K562 (cell line): ENCODE data around the gene PHF21A. TPM values are rescaled to one million over a fixed set of nuclear protein-coding genes. Genes with fewer than 3 reads are reported as not detected.

Experiments used
- CHCHD3 ChIP-seq: fragments of 250-450 bp; sonication (Bioruptor Pico); IDR thresholded peaks from 2 replicates; pipeline ENCODE4 v2.1.2; 2022; ENCODE audit warnings: mild to moderate bottlenecking
- DMBX1 ChIP-seq: fragments of 250-450 bp; sonication (Bioruptor Pico); IDR thresholded peaks from 2 replicates; pipeline ENCODE4 v1.8.0; 2022; ENCODE audit warnings: inconsistent platforms, mild to moderate bottlenecking, moderate library complexity, borderline replicate concordance
- EP400 ChIP-seq: fragments of 450-650 bp; IDR thresholded peaks from 2 replicates; pipeline ENCODE4 v1.6.1; 2017; ENCODE audit warnings: antibody characterized with exemption, mild to moderate bottlenecking, moderate library complexity
- ETV5 ChIP-seq: sonication (generic); formaldehyde crosslinking; IDR thresholded peaks from 2 replicates; pipeline ENCODE4 v1.4.0; 2020; ENCODE audit warnings: low read depth, mild to moderate bottlenecking, missing genetic modification reagents
- MEIS2 ChIP-seq: fragments of 450-650 bp; IDR thresholded peaks from 2 replicates; pipeline ENCODE4 v1.6.1; 2014; ENCODE audit warnings: mild to moderate bottlenecking; ENCODE audit not compliant: partially characterized antibody
- NFIC ChIP-seq: fragments of 450-650 bp; IDR thresholded peaks from 2 replicates; pipeline ENCODE4 v1.6.1; 2017; ENCODE audit warnings: mild to moderate bottlenecking, inconsistent platforms
- PHB2 ChIP-seq: fragments of 450-650 bp; IDR thresholded peaks from 2 replicates; pipeline ENCODE4 v1.6.1; 2017; ENCODE audit warnings: low read depth
- RBBP5 ChIP-seq: fragments of 200-600 bp; sonication (generic); IDR thresholded peaks from 2 replicates; pipeline ENCODE4 v1.6.1; 2012; ENCODE audit warnings: borderline replicate concordance, mild to moderate bottlenecking, low read length, control low read depth, inconsistent platforms; ENCODE audit not compliant: insufficient read depth, poor library complexity, severe bottlenecking
- RBM25 ChIP-seq: fragments of 200-400 bp; formaldehyde crosslinking; IDR thresholded peaks from 2 replicates; pipeline ENCODE4 v1.6.1; 2018; ENCODE audit warnings: low read length, low read depth, moderate library complexity; ENCODE audit not compliant: severe bottlenecking
- RFX5 ChIP-seq: IDR thresholded peaks from 2 replicates; pipeline ENCODE4 v1.6.1; 2011; ENCODE audit warnings: low read depth, mild to moderate bottlenecking, improper control_type of control experiment, low read length
- SMAD4 ChIP-seq: fragments of 250-450 bp; sonication (Bioruptor Pico); conservative IDR thresholded peaks from 2 replicates; pipeline ENCODE4 v1.8.0; 2021; ENCODE audit warnings: inconsistent platforms, mild to moderate bottlenecking, moderate library complexity
- SNIP1 ChIP-seq: fragments of 450-650 bp; IDR thresholded peaks from 2 replicates; pipeline ENCODE4 v1.7.1; 2017; ENCODE audit warnings: low read depth, mild to moderate bottlenecking
- SREBF2 ChIP-seq: sonication (generic); formaldehyde crosslinking; IDR thresholded peaks from 2 replicates; pipeline ENCODE4 v1.4.0; 2020; ENCODE audit warnings: mild to moderate bottlenecking, missing genetic modification reagents
- TEAD4 ChIP-seq, 2 experiments: sonication (generic) in 1 of 2; formaldehyde crosslinking in 1 of 2; IDR thresholded peaks; 2 replicates each; pipeline versions ENCODE4 v1.6.1 to v1.8.0; 2012 to 2022; ENCODE audit warnings: borderline replicate concordance in 1 of 2, inconsistent platforms in 1 of 2, low read length in 1 of 2, mild to moderate bottlenecking in 1 of 2, missing genetic modification reagents in 1 of 2
- ZNF212 ChIP-seq: fragments of 450-650 bp; formaldehyde crosslinking; IDR thresholded peaks from 2 replicates; pipeline ENCODE4 v1.4.0; 2020; ENCODE audit warnings: mild to moderate bottlenecking
- ZNF778 ChIP-seq: fragments of 450-650 bp; formaldehyde crosslinking; IDR thresholded peaks from 2 replicates; pipeline ENCODE4 v1.4.0; 2020; ENCODE audit warnings: mild to moderate bottlenecking, moderate library complexity
- ZNF785 ChIP-seq: fragments of 250-450 bp; sonication (Bioruptor Pico); IDR thresholded peaks from 2 replicates; pipeline ENCODE4 v1.4.0; 2020; ENCODE audit warnings: mild to moderate bottlenecking
- polyA plus RNA-seq, 8 experiments: library from polyadenylated mRNA; depleted of rRNA in 4 of 8; stranded (reverse) in 5 of 8; unstranded in 3 of 8; fragments of >200 nt; fragmentation: Nextera tagmentation in 2 of 8; fragmentation: Illumina TruSeq in 1 of 8; extraction: Ambion mirVana in 2 of 8; extraction: Trizol in 1 of 8; gene quantifications; 2 replicates each; pipeline versions ENCODE4 v1.2.1 to v1.2.3, GENCODE V29; 2011 to 2014; ENCODE audit warnings: inconsistent platforms in 1 of 8, missing spikeins in 1 of 8
- total RNA-seq, 7 experiments: library from RNA; depleted of rRNA in 6 of 7; stranded (reverse); fragments of >200 nt in 6 of 7; fragmentation: Illumina TruSeq in 2 of 7; extraction: Trizol in 2 of 7; gene quantifications; 2 replicates each; pipeline versions ENCODE4 v1.2.1 to v1.2.3, GENCODE V29; 2011 to 2021; ENCODE audit warnings: low replicate concordance in 1 of 7
- TF ChIP-seq, protein P1 (sequence below): fragments of 250-450 bp; sonication (Bioruptor Pico); IDR thresholded peaks from 2 replicates; pipeline ENCODE4 v1.9.0; 2021; ENCODE audit warnings: mild to moderate bottlenecking, inconsistent platforms
- TF ChIP-seq, protein P2 (sequence below): fragments of 200-800 bp; sonication (Bioruptor generic); IDR thresholded peaks from 2 replicates; pipeline ENCODE4 v1.6.1; 2017; ENCODE audit warnings: missing genetic modification characterization, missing compliant biosample characterization
- TF ChIP-seq, protein P3 (sequence below): sonication (generic); formaldehyde crosslinking; IDR thresholded peaks from 2 replicates; pipeline ENCODE4 v1.8.0; 2022; ENCODE audit warnings: missing genetic modification reagents, mild to moderate bottlenecking, moderate library complexity, borderline replicate concordance
- TF ChIP-seq, protein P4 (sequence below): sonication (generic); formaldehyde crosslinking; IDR thresholded peaks from 2 replicates; pipeline ENCODE4 v1.8.0; 2023; ENCODE audit warnings: mild to moderate bottlenecking, missing genetic modification reagents

PHF21A gene
- total and polyA plus RNA-seq, 9 of the 15 experiments (the other 6 are each of a cell fraction or from before 2014, with no cell fraction given): 1.5 to 32.4 (median 10.7) TPM

DNA sequence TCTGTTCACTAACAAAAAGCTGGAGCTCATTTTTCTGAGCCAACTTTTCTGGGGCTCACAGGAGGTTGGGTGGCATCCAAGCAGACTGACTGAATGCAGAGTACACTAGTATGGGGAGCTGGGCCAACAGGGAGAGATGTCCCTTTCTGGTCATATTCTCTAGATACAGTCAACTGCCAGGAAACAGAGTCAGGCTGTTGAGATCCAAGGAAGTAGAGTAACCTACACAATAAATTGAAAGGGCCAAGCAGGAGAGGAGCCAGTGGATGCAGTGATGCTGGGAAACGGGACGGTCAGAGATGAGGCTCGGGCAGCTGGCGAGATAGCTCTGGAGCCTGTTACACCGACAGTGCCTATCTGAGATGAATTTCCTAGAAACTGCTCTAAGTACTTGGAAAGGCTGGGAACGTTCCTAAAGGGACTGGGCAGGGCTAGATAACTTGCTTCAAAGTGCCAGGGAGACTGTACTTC lies 127.7 kb downstream of the PHF21A start (continued):
- TF ChIP-seq, protein P1, sequence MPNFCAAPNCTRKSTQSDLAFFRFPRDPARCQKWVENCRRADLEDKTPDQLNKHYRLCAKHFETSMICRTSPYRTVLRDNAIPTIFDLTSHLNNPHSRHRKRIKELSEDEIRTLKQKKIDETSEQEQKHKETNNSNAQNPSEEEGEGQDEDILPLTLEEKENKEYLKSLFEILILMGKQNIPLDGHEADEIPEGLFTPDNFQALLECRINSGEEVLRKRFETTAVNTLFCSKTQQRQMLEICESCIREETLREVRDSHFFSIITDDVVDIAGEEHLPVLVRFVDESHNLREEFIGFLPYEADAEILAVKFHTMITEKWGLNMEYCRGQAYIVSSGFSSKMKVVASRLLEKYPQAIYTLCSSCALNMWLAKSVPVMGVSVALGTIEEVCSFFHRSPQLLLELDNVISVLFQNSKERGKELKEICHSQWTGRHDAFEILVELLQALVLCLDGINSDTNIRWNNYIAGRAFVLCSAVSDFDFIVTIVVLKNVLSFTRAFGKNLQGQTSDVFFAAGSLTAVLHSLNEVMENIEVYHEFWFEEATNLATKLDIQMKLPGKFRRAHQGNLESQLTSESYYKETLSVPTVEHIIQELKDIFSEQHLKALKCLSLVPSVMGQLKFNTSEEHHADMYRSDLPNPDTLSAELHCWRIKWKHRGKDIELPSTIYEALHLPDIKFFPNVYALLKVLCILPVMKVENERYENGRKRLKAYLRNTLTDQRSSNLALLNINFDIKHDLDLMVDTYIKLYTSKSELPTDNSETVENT (CRISPR knock-in tag): no peak
- TF ChIP-seq TEAD4 (IDR thresholded peaks at IDR 0.05; ENCODE audit: low read length) (peak; percentile 40; the same call in 1 of the 2 replicates), TEAD4 (CRISPR knock-in tag; IDR thresholded peaks at IDR 0.05; ENCODE audit: borderline replicate concordance) (no peak), ETV5 (no peak), SREBF2 (CRISPR knock-in tag) (no peak), NFIC (peak; percentile 19; the same call in 1 of the 2 replicates), ZNF778 (CRISPR knock-in tag) (no peak), RBBP5 (peak; percentile 6), DMBX1 (peak; percentile 58; the same call in 1 of the 2 replicates), PHB2 (no peak), RFX5 (no peak), ZNF212 (CRISPR knock-in tag) (no peak), CHCHD3 (CRISPR knock-in tag) (no peak), EP400 (no peak), SMAD4 (CRISPR knock-in tag) (peak; percentile 72), ZNF785 (no peak), SNIP1 (no peak), RBM25 (no peak), MEIS2 (no peak)
- TF ChIP-seq, protein P2, sequence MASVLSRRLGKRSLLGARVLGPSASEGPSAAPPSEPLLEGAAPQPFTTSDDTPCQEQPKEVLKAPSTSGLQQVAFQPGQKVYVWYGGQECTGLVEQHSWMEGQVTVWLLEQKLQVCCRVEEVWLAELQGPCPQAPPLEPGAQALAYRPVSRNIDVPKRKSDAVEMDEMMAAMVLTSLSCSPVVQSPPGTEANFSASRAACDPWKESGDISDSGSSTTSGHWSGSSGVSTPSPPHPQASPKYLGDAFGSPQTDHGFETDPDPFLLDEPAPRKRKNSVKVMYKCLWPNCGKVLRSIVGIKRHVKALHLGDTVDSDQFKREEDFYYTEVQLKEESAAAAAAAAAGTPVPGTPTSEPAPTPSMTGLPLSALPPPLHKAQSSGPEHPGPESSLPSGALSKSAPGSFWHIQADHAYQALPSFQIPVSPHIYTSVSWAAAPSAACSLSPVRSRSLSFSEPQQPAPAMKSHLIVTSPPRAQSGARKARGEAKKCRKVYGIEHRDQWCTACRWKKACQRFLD (CRISPR knock-in tag): no peak
- TF ChIP-seq, protein P3, sequence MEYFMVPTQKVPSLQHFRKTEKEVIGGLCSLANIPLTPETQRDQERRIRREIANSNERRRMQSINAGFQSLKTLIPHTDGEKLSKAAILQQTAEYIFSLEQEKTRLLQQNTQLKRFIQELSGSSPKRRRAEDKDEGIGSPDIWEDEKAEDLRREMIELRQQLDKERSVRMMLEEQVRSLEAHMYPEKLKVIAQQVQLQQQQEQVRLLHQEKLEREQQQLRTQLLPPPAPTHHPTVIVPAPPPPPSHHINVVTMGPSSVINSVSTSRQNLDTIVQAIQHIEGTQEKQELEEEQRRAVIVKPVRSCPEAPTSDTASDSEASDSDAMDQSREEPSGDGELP (CRISPR knock-in tag): peak; percentile 44; the same call in 1 of the 2 replicates
- TF ChIP-seq, protein P4, sequence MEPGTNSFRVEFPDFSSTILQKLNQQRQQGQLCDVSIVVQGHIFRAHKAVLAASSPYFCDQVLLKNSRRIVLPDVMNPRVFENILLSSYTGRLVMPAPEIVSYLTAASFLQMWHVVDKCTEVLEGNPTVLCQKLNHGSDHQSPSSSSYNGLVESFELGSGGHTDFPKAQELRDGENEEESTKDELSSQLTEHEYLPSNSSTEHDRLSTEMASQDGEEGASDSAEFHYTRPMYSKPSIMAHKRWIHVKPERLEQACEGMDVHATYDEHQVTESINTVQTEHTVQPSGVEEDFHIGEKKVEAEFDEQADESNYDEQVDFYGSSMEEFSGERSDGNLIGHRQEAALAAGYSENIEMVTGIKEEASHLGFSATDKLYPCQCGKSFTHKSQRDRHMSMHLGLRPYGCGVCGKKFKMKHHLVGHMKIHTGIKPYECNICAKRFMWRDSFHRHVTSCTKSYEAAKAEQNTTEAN (CRISPR knock-in tag): no peak
